Smooth muscle cell (in vitro differentiated cells): ENCODE measurements around the gene UBP1. TPM values are rescaled to one million over a fixed set of nuclear protein-coding genes. Genes with fewer than 3 reads are reported as not detected.
"Not testable (repeated sequence)": the region's sequence is repeated elsewhere in the genome, so short reads cannot be mapped to it uniquely, and the experiment has no call there.

Experiments
- DNase-seq: peaks from one replicate; lab custom pipeline; 2025; ENCODE audit not compliant: unreplicated experiment; lab: John Stamatoyannopoulos, UW
- H2AFZ ChIP-seq: fragments of 200-600 bp; sonication (generic); 2 replicates; pipeline ENCODE4 v1.6.0; 2016; ENCODE audit warnings: antibody characterized with exemption, low read depth, mild to moderate bottlenecking
- H3F3A ChIP-seq: fragments of 200-600 bp; sonication (generic); 2 replicates; pipeline ENCODE4 v1.6.0; 2017; ENCODE audit warnings: antibody characterized with exemption, low read depth
- H3K27ac ChIP-seq: fragments of 200-600 bp; sonication (generic); 2 replicates; pipeline ENCODE4 v1.5.1; 2016; ENCODE audit warnings: low read depth, mild to moderate bottlenecking
- H3K27me3 ChIP-seq: fragments of 200-600 bp; sonication (generic); 2 replicates; pipeline ENCODE4 v1.6.1; 2016; ENCODE audit warnings: low read depth, mild to moderate bottlenecking
- H3K36me3 ChIP-seq: fragments of 200-600 bp; sonication (generic); 2 replicates; pipeline ENCODE4 v1.5.1; 2016; ENCODE audit warnings: low read depth
- H3K4me1 ChIP-seq: fragments of 200-600 bp; sonication (generic); 2 replicates; pipeline ENCODE4 v1.5.1; 2016; ENCODE audit warnings: low read depth
- H3K4me2 ChIP-seq: fragments of 200-600 bp; sonication (generic); 2 replicates; pipeline ENCODE4 v1.6.0; 2016; ENCODE audit warnings: mild to moderate bottlenecking
- H3K4me3 ChIP-seq: fragments of 200-600 bp; sonication (generic); 2 replicates; pipeline ENCODE4 v1.5.1; 2016; ENCODE audit warnings: mild to moderate bottlenecking
- H3K79me2 ChIP-seq: fragments of 200-600 bp; sonication (generic); 2 replicates; pipeline ENCODE4 v1.6.0; 2016; ENCODE audit warnings: low read depth, mild to moderate bottlenecking
- H3K9ac ChIP-seq: fragments of 200-600 bp; sonication (generic); 2 replicates; pipeline ENCODE4 v1.6.0; 2016; ENCODE audit warnings: low read depth
- H3K9me3 ChIP-seq: fragments of 200-600 bp; sonication (generic); replicated peaks from 2 replicates; pipeline ENCODE4 v1.5.1; 2016; ENCODE audit warnings: low read depth
- H4K20me1 ChIP-seq: fragments of 200-600 bp; sonication (generic); 2 replicates; pipeline ENCODE4 v1.6.0; 2016; ENCODE audit warnings: low read depth
- CTCF ChIP-seq: fragments of 200-600 bp; sonication (generic); IDR thresholded peaks from 2 replicates; pipeline ENCODE4 v1.5.1; 2017; ENCODE audit warnings: borderline replicate concordance, mild to moderate bottlenecking, antibody characterized with exemption; ENCODE audit not compliant: insufficient read depth, poor library complexity, severe bottlenecking
- WGBS: methylation state at CpG from one replicate; pipeline ENCODE4 v1.1.7; 2016; ENCODE audit warnings: low lambda C conversion rate; 5-methylcytosine and 5-hydroxymethylcytosine counted together
- polyA plus RNA-seq: library from polyadenylated mRNA; unstranded; fragments of >200 nt; fragmentation: Nextera tagmentation; extraction: Ambion mirVana; gene quantifications from 2 replicates; pipeline ENCODE4 v1.2.1, GENCODE V29; 2016
- total RNA-seq: library from RNA; depleted of rRNA; stranded (reverse); fragments of >200 nt; gene quantifications from 2 replicates; pipeline ENCODE4 v1.2.3, GENCODE V29; 2014

UBP1 gene
- total and polyA plus RNA-seq, 2 experiments from 2014 or later, result 18.4 to 50.9 TPM

- 76% methylated on average over 3 of the region's 3 CpGs for WGBS
- no peak for DNase-seq
Measured at GRCh38 chr3:33417066-33417673, 23.0 kb downstream of the UBP1 start.

GRCh38 chr3:33410816-33411215 lies 29.4 kb downstream of the UBP1 start:
- H3K9me3 ChIP-seq, H3K27me3 ChIP-seq, H3K27ac ChIP-seq, H3K4me3 ChIP-seq, H3K9ac ChIP-seq, H3F3A ChIP-seq, H3K4me1 ChIP-seq, DNase-seq, H2AFZ ChIP-seq, H3K4me2 ChIP-seq: not testable (repeated sequence)
- Histone ChIP-seq H3K79me2 (peaks cover 14% of the 10 kb centered on the region), H3K36me3 (peaks cover 29% of the 10 kb centered on the region), H4K20me1 (peaks cover 44% of the 10 kb centered on the region)
- 98% methylated on average over 3 of the region's 3 CpGs for WGBS

More at GRCh38 chr3:33417066-33417673, 23.0 kb downstream of the UBP1 start:
- Histone ChIP-seq H4K20me1 (peaks cover 68% of the 10 kb centered on the region), H3K79me2 (peaks cover 53% of the 10 kb centered on the region), H3K36me3 (peaks cover 23% of the 10 kb centered on the region), H3K9ac (no peak overlapping the region), H2AFZ (no peak overlapping the region), H3F3A (no peaks in the 10 kb centered on the region), H3K4me2 (no peak overlapping the region), H3K9me3 (no peaks in the 10 kb centered on the region), H3K27ac (no peak overlapping the region), H3K27me3 (no peaks in the 10 kb centered on the region), H3K4me1 (no peaks in the 10 kb centered on the region), H3K4me3 (no peak overlapping the region)
- no peak for TF ChIP-seq CTCF

GRCh38 chr3:33403756-33404155 lies 36.4 kb downstream of the UBP1 start:
- DNase-seq, result no peak
- no peak for TF ChIP-seq CTCF
- H3K4me2 ChIP-seq, result no peak overlapping the region
- H3F3A ChIP-seq, result peaks cover 4% of the 10 kb centered on the region
- peaks cover 15% of the 10 kb centered on the region for H4K20me1 ChIP-seq
- H3K27ac ChIP-seq, result peak overlapping the region; percentile 79
- H3K9ac ChIP-seq, result no peak overlapping the region
- no peak overlapping the region for H2AFZ ChIP-seq
- H3K79me2 ChIP-seq, result peaks cover under 1% of the 10 kb centered on the region
- H3K36me3 ChIP-seq, result peaks cover 36% of the 10 kb centered on the region
- no peaks in the 10 kb centered on the region for H3K4me1 ChIP-seq
- no peaks in the 10 kb centered on the region for H3K27me3 ChIP-seq
- WGBS, result 88% methylated on average over 6 of the region's 6 CpGs
- no peak overlapping the region for H3K4me3 ChIP-seq
- no peaks in the 10 kb centered on the region for H3K9me3 ChIP-seq

GRCh38 chr3:33402936-33403335 lies 37.3 kb downstream of the UBP1 start:
- no peak overlapping the region for H2AFZ ChIP-seq
- DNase-seq, result no peak
- H3K9me3 ChIP-seq, result no peaks in the 10 kb centered on the region
- no peaks in the 10 kb centered on the region for H3K4me1 ChIP-seq
- no peaks in the 10 kb centered on the region for H3K79me2 ChIP-seq
- H3K27me3 ChIP-seq, result no peaks in the 10 kb centered on the region
- H3K9ac ChIP-seq, result no peak overlapping the region
- no peak overlapping the region for H3K4me2 ChIP-seq
- H3F3A ChIP-seq, result peaks cover 4% of the 10 kb centered on the region
- peaks cover 23% of the 10 kb centered on the region for H4K20me1 ChIP-seq
- H3K27ac ChIP-seq, result peak overlapping the region; percentile 79
- no peak overlapping the region for H3K4me3 ChIP-seq
- 95% methylated on average over 3 of the region's 3 CpGs for WGBS
- H3K36me3 ChIP-seq, result peaks cover 37% of the 10 kb centered on the region
- TF ChIP-seq CTCF, result no peak
